SH-SY5Y (cell line): ENCODE data around the gene AFF4.

Source experiments
- GATA2 ChIP-seq: IDR thresholded peaks from 2 replicates; pipeline ENCODE4 v1.6.1; 2011; ENCODE audit warnings: mild to moderate bottlenecking, low read depth, low read length
- GATA3 ChIP-seq: IDR thresholded peaks from 2 replicates; pipeline ENCODE4 v1.6.1; 2011; ENCODE audit warnings: low read depth, mild to moderate bottlenecking, low read length, moderate library complexity

GRCh38 chr5:132870801-132871200 is 92.6 kb downstream of the AFF4 start:
- TF ChIP-seq GATA2 (no peak), GATA3 (no peak)
